ENCODE measurements around the gene BCL2.
A peak's percentile ranks its signal among the peaks of the same experiment; 100 is the strongest.

The BCL2 gene

DNA sequence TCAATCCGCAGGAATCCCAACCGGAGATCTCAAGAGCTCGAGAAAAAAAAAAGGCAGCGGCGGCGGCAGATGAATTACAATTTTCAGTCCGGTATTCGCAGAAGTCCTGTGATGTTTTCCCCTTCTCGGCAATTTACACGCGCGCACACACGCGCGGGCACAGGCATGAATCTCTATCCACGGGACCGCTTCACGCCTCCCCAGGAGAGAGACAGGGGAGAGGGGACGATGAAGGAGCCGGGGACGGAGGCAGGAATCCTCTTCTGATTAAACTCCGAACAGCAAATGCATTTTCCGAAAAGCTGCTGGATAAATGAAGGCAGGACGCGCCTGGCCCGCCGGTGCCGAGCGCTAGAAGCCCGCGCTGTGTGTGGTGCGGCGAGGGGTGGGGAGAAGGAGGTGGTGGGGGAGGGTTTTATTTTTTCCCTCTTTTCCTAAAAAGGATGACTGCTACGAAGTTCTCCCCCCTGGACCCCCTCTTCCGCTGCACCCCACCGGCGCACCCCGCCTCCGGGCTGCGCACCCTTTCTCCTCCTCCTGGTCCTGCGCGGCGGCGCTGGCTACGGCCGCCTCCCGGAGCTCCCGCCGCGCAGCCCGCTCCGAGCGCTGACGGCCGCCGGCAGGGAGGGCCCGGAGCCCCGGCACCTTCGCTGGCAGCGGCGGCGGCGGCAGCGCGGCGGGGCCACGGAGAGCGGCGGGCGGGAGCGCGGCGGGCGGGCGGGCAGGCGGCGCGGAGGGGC, at the start of gene BCL2:
Gene BCL2, minus strand, starts transcription at position 387 of the 740 bp plus-strand sequence.
- 0 out of 2 replicates have a peak, but pooled peaks cover 6% of the 10 kb centered on the region for H4K20me1 ChIP-seq (ENCODE audit: insufficient read depth)
- peak within 1 kb of the TSS; percentile 67 for H3K27ac ChIP-seq
- peak within 1 kb of the TSS; percentile 57 for H2AFZ ChIP-seq (ENCODE audit: low read depth)
- H3K4me1 ChIP-seq (ENCODE audit: low read depth, poor library complexity, severe bottlenecking), result peaks cover 50% of the 10 kb centered on the region
- H3K4me2 ChIP-seq, result peak within 1 kb of the TSS; percentile 91
- TF ChIP-seq, protein P1, sequence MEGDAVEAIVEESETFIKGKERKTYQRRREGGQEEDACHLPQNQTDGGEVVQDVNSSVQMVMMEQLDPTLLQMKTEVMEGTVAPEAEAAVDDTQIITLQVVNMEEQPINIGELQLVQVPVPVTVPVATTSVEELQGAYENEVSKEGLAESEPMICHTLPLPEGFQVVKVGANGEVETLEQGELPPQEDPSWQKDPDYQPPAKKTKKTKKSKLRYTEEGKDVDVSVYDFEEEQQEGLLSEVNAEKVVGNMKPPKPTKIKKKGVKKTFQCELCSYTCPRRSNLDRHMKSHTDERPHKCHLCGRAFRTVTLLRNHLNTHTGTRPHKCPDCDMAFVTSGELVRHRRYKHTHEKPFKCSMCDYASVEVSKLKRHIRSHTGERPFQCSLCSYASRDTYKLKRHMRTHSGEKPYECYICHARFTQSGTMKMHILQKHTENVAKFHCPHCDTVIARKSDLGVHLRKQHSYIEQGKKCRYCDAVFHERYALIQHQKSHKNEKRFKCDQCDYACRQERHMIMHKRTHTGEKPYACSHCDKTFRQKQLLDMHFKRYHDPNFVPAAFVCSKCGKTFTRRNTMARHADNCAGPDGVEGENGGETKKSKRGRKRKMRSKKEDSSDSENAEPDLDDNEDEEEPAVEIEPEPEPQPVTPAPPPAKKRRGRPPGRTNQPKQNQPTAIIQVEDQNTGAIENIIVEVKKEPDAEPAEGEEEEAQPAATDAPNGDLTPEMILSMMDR (conservative IDR thresholded peaks at IDR 0.05; ENCODE audit: low read depth, low read length), result no peak
- H3K4me3 ChIP-seq (IDR thresholded peaks at IDR 0.05; ENCODE audit: insufficient read depth, low read depth, low read length), result no peak within 1 kb of the TSS
- H3K9ac ChIP-seq, result peak within 1 kb of the TSS; percentile 81
- no peaks in the 10 kb centered on the region for H3K27me3 ChIP-seq (ENCODE audit: insufficient read depth, low read depth)
- H3K79me2 ChIP-seq (ENCODE audit: insufficient read depth, low read depth), result peaks cover 48% of the 10 kb centered on the region
- H3K36me3 ChIP-seq (ENCODE audit: insufficient read depth), result no peaks in the 10 kb centered on the region

DNA sequence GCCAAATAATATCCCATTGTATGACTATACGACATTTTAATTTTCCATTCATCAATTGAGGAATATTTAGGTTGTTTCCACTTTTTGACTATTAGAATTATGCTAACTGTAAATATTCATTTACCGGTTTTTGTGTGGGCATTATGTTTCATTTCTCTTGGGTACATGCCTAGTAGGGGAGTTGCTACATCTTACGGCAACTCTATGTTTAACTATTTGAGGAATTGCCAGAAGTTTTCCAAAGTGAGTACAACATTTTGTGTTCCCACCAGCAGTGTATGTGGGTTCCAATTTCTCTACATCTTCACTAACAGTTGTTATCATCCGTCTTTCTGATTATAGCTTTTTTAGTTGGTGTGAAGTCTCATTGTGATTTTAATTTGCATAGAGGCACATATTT, 49.0 kb upstream of the BCL2 start:
- Histone ChIP-seq H3K4me2 (peak overlapping the region; percentile 58; the same call in 1 of the 2 replicates), H2AFZ (ENCODE audit: low read depth) (no peak overlapping the region), H3K9ac (no peak overlapping the region), H3K79me2 (ENCODE audit: insufficient read depth, low read depth) (no peaks in the 10 kb centered on the region), H3K36me3 (ENCODE audit: insufficient read depth) (no peaks in the 10 kb centered on the region; the same call in 1 of the 2 replicates), H3K4me1 (ENCODE audit: low read depth, poor library complexity, severe bottlenecking) (peaks cover 18% of the 10 kb centered on the region), H4K20me1 (ENCODE audit: insufficient read depth) (no peaks in the 10 kb centered on the region), H3K27ac (no peak overlapping the region), H3K27me3 (ENCODE audit: insufficient read depth, low read depth) (no peaks in the 10 kb centered on the region), H3K4me3 (IDR thresholded peaks at IDR 0.05; ENCODE audit: insufficient read depth, low read depth, low read length) (no peak overlapping the region)
- TF ChIP-seq, protein P1 (conservative IDR thresholded peaks at IDR 0.05; ENCODE audit: low read depth, low read length), result no peak

DNA sequence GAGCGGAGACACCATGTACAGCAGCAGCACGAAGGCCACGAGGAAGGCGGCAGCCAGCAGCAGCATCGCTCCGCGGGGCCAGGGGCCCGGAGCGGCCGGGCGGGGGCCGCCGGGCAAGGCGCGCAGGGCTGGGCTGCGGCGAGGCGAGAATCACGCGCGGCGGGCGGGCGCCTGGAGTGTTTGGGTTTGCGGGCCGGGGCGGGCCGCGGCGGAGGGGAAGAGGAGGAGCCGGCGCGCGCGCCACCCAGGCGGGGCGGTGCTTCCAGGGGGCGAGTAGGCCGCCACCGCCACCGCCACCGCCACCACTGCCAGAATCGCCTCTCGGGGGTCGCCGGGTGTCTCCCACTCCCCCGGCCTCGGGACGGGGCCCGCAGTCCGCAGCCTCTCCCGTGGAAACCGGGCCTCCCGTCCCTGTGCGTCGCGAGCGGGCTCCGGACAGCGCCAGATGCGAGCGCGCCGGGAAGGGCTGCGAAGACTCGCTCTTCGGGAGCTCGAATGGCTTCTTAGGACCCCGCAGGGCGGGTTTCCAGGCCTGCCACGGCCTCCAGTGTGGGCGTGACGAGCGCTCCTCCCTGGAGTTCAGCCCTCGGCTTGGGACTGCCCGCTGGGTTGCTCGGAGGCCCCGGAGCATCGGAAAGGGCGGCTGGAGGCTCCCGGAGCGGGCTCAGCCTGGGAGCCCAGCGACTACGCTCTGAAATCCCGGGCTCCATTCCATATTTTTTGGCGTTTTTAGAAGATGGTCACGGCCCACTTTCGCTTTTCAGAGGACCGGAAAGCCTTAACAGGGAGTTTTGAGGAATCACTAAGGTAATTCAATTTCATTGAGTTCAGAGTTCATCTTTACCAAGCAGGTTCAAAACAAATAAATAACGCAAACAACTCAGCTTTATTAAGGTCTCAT, 47.7 kb upstream of the BCL2 start, which contains the start of gene KDSR:
Gene KDSR, minus strand, starts transcription at position 154 of the 901 bp plus-strand sequence. Its CDS starts 88 bp downstream, at position 66.
- H3K4me1 ChIP-seq (ENCODE audit: low read depth, poor library complexity, severe bottlenecking), result peaks cover 18% of the 10 kb centered on the region
- H3K36me3 ChIP-seq (ENCODE audit: insufficient read depth), result no peaks in the 10 kb centered on the region; the same call in 1 of the 2 replicates
- H3K4me3 ChIP-seq (IDR thresholded peaks at IDR 0.05; ENCODE audit: insufficient read depth, low read depth, low read length), result peak within 1 kb of the TSS; percentile 44
- no peaks in the 10 kb centered on the region for H4K20me1 ChIP-seq (ENCODE audit: insufficient read depth)
- TF ChIP-seq, protein P1 (conservative IDR thresholded peaks at IDR 0.05; ENCODE audit: low read depth, low read length), result no peak
- H2AFZ ChIP-seq (ENCODE audit: low read depth), result peak within 1 kb of the TSS; percentile 97
- no peaks in the 10 kb centered on the region for H3K79me2 ChIP-seq (ENCODE audit: insufficient read depth, low read depth)
- H3K27ac ChIP-seq, result peak within 1 kb of the TSS; percentile 25
- H3K4me2 ChIP-seq, result peak within 1 kb of the TSS; percentile 84
- peak within 1 kb of the TSS; percentile 73 for H3K9ac ChIP-seq
- no peaks in the 10 kb centered on the region for H3K27me3 ChIP-seq (ENCODE audit: insufficient read depth, low read depth)

DNA sequence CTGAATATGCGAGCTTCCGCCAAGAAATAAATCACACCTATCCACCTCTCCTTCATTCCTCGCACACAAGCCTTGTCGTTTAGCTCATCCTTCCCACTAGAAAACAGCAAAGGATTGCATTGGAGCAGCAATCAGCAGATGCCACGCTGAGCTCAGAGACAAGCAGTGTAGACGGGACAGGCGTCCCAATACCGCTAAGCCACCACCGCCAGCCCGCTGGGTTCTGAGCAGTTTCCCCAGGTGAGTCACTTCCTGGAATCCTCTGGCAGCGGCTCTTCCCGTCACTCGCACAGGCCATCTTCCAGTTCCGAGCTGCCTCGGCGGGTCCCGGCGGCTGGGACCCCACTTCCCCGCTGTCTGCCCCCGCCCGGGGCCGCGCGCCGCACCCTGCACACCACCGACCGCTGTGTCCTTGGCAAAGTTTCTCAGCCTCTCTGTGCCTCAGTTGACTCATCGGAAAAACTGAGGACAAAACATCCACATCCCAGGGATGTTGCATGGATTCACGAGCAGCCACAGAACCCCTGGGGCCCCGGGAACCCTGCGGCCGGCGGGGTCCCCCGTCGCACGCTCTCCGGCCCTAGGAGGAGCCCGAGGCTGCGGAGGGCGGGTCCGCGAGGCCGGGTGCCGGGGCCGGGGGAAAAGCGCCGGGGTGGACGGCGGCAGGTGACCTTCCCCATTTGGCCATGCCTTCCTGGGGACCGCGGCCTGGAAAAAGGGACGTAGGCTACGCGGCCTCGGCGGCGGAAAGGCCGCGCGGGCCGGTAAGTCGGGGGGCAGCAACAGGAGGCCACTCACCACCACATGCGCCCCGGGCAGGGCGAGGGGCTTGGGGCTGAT, 46.9 kb upstream of the BCL2 start:
- TF ChIP-seq, protein P1 (conservative IDR thresholded peaks at IDR 0.05; ENCODE audit: low read depth, low read length), result no peak
- no peaks in the 10 kb centered on the region for H3K36me3 ChIP-seq (ENCODE audit: insufficient read depth)
- H3K27me3 ChIP-seq (ENCODE audit: insufficient read depth, low read depth), result no peaks in the 10 kb centered on the region
- H3K4me3 ChIP-seq (IDR thresholded peaks at IDR 0.05; ENCODE audit: insufficient read depth, low read depth, low read length), result peak overlapping the region; percentile 44
- peak overlapping the region; percentile 97 for H2AFZ ChIP-seq (ENCODE audit: low read depth)
- H3K79me2 ChIP-seq (ENCODE audit: insufficient read depth, low read depth), result no peaks in the 10 kb centered on the region
- H3K9ac ChIP-seq, result peak overlapping the region; percentile 73
- H3K4me1 ChIP-seq (ENCODE audit: low read depth, poor library complexity, severe bottlenecking), result peaks cover 18% of the 10 kb centered on the region
- peak overlapping the region; percentile 84 for H3K4me2 ChIP-seq
- H4K20me1 ChIP-seq (ENCODE audit: insufficient read depth), result no peaks in the 10 kb centered on the region
- peak overlapping the region; percentile 25; the same call in 1 of the 2 replicates for H3K27ac ChIP-seq

All from KMS-11 (cell line).